HepG2 (cell line): ENCODE data around the gene WDR43. TPM values are rescaled to one million over a fixed set of nuclear protein-coding genes. Genes with fewer than 3 reads are reported as not detected.

Source experiments
- ATAC-seq: fragments of 200-7000 bp; cut with Tn5 transposase; 3 replicates; pipeline ENCODE4 v1.9.1; 2020; ENCODE audit warnings: mild to moderate bottlenecking, moderate library complexity
- BruUV-seq: library from RNA; stranded (reverse); fragments of 400-500 nt; replicated peaks from 2 replicates; lab custom pipeline; 2021; lab: Mats Ljungman, UMichigan
- CTCF ChIA-PET: fragments of 300-600 bp; formaldehyde crosslinking; extraction: SDS; loops from one replicate; lab custom pipeline; 2021; ENCODE audit warnings: low total read pairs, inconsistent platforms, low intra/inter-chr PET ratio; lab: Yijun Ruan, JAX
- POLR2A ChIA-PET: fragments of 350-600 bp; sonication (Branson Sonifier 250); formaldehyde crosslinking; loops from one replicate; lab custom pipeline; 2020; ENCODE audit warnings: antibody characterized with exemption, inconsistent platforms; lab: Yijun Ruan, JAX
- DNase-seq: peaks from one replicate; pipeline ENCODE4 v3.0.0-alpha.2; 2015; ENCODE audit warnings: low spot score
- FAIRE-seq: peaks from 3 replicates; lab custom pipeline; 2011; peaks lifted over from hg19 to GRCh38; lab: Jason Lieb, UNC
- H2AFZ ChIP-seq: one replicate; pipeline ENCODE4 v1.6.1; 2011; ENCODE audit warnings: low read length, inconsistent platforms
- H3K27ac ChIP-seq: fragments of 300-600 bp; 3 replicates; pipeline ENCODE4 v1.8.0; 2011; ENCODE audit warnings: mixed run types, mild to moderate bottlenecking, mixed read lengths, low read length, inconsistent platforms; ENCODE audit not compliant: insufficient read depth; ENCODE audit errors: extremely low read length
- H3K27me3 ChIP-seq, 2 experiments: fragments of 200-600 bp in 1 of 2; 2 replicates in 1 of 2; 3 replicates in 1 of 2; pipeline versions ENCODE4 v1.6.0 to v1.8.0; 2011; ENCODE audit warnings: low read length in 2 of 2, mild to moderate bottlenecking in 2 of 2, moderate library complexity in 2 of 2, inconsistent platforms in 1 of 2; ENCODE audit not compliant: insufficient read depth in 2 of 2, control insufficient read depth in 1 of 2
- H3K36me3 ChIP-seq, 2 experiments: fragments of 200-600 bp in 1 of 2; replicated peaks in 1 of 2; 2 replicates in 1 of 2; 3 replicates in 1 of 2; pipeline versions ENCODE4 v1.5.1 to v1.8.0; 2011; ENCODE audit warnings: low read length in 2 of 2, inconsistent platforms in 1 of 2; ENCODE audit not compliant: insufficient read depth in 2 of 2, control insufficient read depth in 1 of 2
- H3K4me1 ChIP-seq: 2 replicates; pipeline ENCODE4 v1.5.1; 2012; ENCODE audit warnings: low read length, inconsistent platforms; ENCODE audit not compliant: insufficient read depth
- H3K4me2 ChIP-seq: 2 replicates; pipeline ENCODE4 v1.6.0; 2011; ENCODE audit warnings: low read depth, low read length, inconsistent platforms
- H3K4me3 ChIP-seq, 3 experiments: fragments of 200-600 bp in 1 of 3; sonication (generic), shearing (Covaris generic) in 1 of 3; replicated peaks in 1 of 3; 2 replicates each; pipeline ENCODE4 v1.5.1; 2011 to 2016; ENCODE audit warnings: low read length in 3 of 3, inconsistent platforms in 2 of 3, low read depth in 2 of 3, mild to moderate bottlenecking in 2 of 3, control low read depth in 1 of 3, mixed read lengths in 1 of 3; ENCODE audit not compliant: insufficient read depth in 1 of 3
- H3K79me2 ChIP-seq: one replicate; pipeline ENCODE4 v1.6.1; 2011; ENCODE audit warnings: low read length, inconsistent platforms; ENCODE audit not compliant: insufficient read depth
- H3K9ac ChIP-seq: 2 replicates; pipeline ENCODE4 v1.6.0; 2011; ENCODE audit warnings: mild to moderate bottlenecking, low read depth, low read length, inconsistent platforms; ENCODE audit not compliant: insufficient read depth
- H3K9me3 ChIP-seq: 2 replicates; pipeline ENCODE4 v1.5.1; 2012; ENCODE audit warnings: mild to moderate bottlenecking, low read length
- H4K20me1 ChIP-seq: 2 replicates; pipeline ENCODE4 v1.6.0; 2011; ENCODE audit warnings: inconsistent platforms, mild to moderate bottlenecking, low read length, moderate library complexity; ENCODE audit not compliant: insufficient read depth
- SPEN ChIP-seq: sonication (generic); formaldehyde crosslinking; IDR thresholded peaks from 2 replicates; pipeline ENCODE4 v1.5.1; 2020; ENCODE audit warnings: low read depth, mild to moderate bottlenecking, missing genetic modification reagents
- TFAP4 ChIP-seq: sonication (generic); IDR thresholded peaks from 2 replicates; pipeline ENCODE4 v1.6.1; 2016; ENCODE audit warnings: low read depth, borderline replicate concordance
- WGBS: methylation state at CpG from one replicate; pipeline ENCODE4 v1.1.6; 2017; ENCODE audit warnings: low lambda C conversion rate; 5-methylcytosine and 5-hydroxymethylcytosine counted together
- in situ Hi-C: cut with HindIII; loops from 2 replicates; pipeline ENCODE4 v1.10.0; 2017; ENCODE audit warnings: low pct_unique_long_range_greater_than_20kb; ENCODE audit not compliant: extremely low pct_ligation_motif_present
- intact Hi-C: fragments of 100-400 bp; cut with micrococcal nuclease; formaldehyde crosslinking; loops from one replicate; pipeline ENCODE4 v1.10.0; 2022; ENCODE audit not compliant: unreplicated experiment
- polyA plus RNA-seq, 8 experiments: library from polyadenylated mRNA; depleted of rRNA in 3 of 8; stranded (reverse) in 7 of 8; unstranded in 1 of 8; fragments of >200 nt; fragmentation: Illumina TruSeq in 4 of 8; extraction: Trizol in 4 of 8; gene quantifications; 2 replicates each; pipeline versions ENCODE4 v1.2.1 to v1.2.3, GENCODE V29; 2011 to 2016; ENCODE audit warnings: low read depth in 4 of 8, missing spikeins in 1 of 8, mixed read lengths in 1 of 8; ENCODE audit not compliant: insufficient read depth in 1 of 8
- total RNA-seq, 5 experiments: library from RNA; depleted of rRNA; stranded (reverse); fragments of >200 nt; fragmentation: Illumina TruSeq; extraction: Trizol; gene quantifications; 2 replicates each; pipeline ENCODE4 v1.2.3, GENCODE V29; 2016; ENCODE audit warnings: low read depth in 1 of 5
- TF ChIP-seq, protein P1 (sequence below): sonication (generic); formaldehyde crosslinking; IDR thresholded peaks from 2 replicates; pipeline ENCODE4 v1.4.0; 2020; ENCODE audit warnings: mild to moderate bottlenecking, missing genetic modification reagents

Gene WDR43
- total and polyA plus RNA-seq, 2 of the 13 experiments (the other 11 are each of a cell fraction or from before 2014, with no cell fraction given): 121 to 167 TPM

DNA sequence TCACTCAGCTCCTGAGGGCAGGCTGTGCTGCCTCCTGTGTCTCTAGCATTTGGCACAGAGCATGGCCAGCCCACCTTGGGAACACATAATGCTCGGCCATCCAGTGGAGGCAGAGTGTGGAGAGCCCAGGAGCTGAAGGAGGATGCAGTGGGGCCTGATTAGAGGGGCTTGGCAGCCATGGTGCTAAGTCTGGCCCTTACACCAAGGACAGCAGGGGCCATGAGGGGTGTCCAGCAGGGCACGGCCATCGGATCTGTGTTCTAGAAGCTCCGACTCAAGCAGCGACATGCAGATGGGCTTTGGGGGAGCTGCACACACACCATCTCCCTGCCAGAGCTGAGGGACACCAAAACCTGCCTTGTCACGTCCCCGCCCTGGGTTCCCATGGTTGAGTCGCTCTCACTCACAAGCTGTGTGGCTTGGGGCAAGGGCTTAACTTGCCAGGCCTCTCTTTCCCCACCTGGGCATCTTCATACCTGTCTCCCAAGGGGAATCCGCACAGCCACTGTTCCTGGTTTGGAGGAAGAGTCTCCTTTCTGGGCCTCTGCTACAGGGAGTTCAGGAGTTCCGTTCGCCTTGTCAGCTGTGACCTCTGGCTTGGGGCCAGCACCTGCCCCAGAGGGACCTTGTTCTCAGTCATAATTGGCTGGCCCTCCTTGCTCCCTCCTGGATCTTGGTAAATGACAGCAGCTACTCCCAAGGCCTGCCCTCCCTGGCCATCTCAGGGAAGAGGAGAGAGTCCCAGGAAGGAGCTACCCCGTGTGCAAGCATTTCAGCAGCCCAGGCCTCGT, 85.3 kb downstream of the WDR43 start:
- H3K4me2 ChIP-seq: no peak overlapping the region
- in situ Hi-C loops (loop anchor here (25.0 kb wide), 1 partner anchor 858 kb away; no protein-coding TSS in a partner anchor), intact Hi-C loops (no loop called here)
- no peak overlapping the region for H3K27ac ChIP-seq
- TF ChIP-seq SPEN (CRISPR knock-in tag) (0 out of 2 replicates have a peak, but pooled peaks have one; percentile 19), TFAP4 (peak; percentile 38; the same call in 1 of the 2 replicates)
- TF ChIP-seq, protein P1, sequence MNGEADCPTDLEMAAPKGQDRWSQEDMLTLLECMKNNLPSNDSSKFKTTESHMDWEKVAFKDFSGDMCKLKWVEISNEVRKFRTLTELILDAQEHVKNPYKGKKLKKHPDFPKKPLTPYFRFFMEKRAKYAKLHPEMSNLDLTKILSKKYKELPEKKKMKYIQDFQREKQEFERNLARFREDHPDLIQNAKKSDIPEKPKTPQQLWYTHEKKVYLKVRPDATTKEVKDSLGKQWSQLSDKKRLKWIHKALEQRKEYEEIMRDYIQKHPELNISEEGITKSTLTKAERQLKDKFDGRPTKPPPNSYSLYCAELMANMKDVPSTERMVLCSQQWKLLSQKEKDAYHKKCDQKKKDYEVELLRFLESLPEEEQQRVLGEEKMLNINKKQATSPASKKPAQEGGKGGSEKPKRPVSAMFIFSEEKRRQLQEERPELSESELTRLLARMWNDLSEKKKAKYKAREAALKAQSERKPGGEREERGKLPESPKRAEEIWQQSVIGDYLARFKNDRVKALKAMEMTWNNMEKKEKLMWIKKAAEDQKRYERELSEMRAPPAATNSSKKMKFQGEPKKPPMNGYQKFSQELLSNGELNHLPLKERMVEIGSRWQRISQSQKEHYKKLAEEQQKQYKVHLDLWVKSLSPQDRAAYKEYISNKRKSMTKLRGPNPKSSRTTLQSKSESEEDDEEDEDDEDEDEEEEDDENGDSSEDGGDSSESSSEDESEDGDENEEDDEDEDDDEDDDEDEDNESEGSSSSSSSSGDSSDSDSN (CRISPR knock-in tag): no peak
- no peak overlapping the region for H3K4me3 ChIP-seq
- FAIRE-seq: no peak
- H3K9me3 ChIP-seq: no peaks in the 10 kb centered on the region
- 18% methylated on average over 12 of the region's 13 CpGs for WGBS
- H3K27me3 ChIP-seq: peaks cover 4 to 31% of the 10 kb centered on the region in 2 experiments; a peak in 3 of 5 replicates
- no peaks in the 10 kb centered on the region for H4K20me1 ChIP-seq
- H2AFZ ChIP-seq: no peak overlapping the region
- ChIA-PET CTCF (no interaction called here), POLR2A (no interaction called here)
- no peak for DNase-seq
- H3K9ac ChIP-seq: no peak overlapping the region
- BruUV-seq: no TSS peak
- no peak for ATAC-seq
- no peaks in the 10 kb centered on the region for H3K79me2 ChIP-seq
- peaks cover 5% of the 10 kb centered on the region; the same call in 1 of the 2 replicates for H3K4me1 ChIP-seq
- no peaks in the 10 kb centered on the region for H3K36me3 ChIP-seq
